ENCODE measurements around the gene DDAH1.

- TF ChIP-seq GATA2 (IDR thresholded peaks at IDR 0.05; ENCODE audit: low read depth, low read length) (no peak), GATA3 (IDR thresholded peaks at IDR 0.05; ENCODE audit: low read depth, low read length) (no peak)
Observed at GRCh38 chr1:85279458-85280080, 185.4 kb downstream of the DDAH1 start.
